ENCODE data around the gene FOXO6.

FOXO6 gene

DNA sequence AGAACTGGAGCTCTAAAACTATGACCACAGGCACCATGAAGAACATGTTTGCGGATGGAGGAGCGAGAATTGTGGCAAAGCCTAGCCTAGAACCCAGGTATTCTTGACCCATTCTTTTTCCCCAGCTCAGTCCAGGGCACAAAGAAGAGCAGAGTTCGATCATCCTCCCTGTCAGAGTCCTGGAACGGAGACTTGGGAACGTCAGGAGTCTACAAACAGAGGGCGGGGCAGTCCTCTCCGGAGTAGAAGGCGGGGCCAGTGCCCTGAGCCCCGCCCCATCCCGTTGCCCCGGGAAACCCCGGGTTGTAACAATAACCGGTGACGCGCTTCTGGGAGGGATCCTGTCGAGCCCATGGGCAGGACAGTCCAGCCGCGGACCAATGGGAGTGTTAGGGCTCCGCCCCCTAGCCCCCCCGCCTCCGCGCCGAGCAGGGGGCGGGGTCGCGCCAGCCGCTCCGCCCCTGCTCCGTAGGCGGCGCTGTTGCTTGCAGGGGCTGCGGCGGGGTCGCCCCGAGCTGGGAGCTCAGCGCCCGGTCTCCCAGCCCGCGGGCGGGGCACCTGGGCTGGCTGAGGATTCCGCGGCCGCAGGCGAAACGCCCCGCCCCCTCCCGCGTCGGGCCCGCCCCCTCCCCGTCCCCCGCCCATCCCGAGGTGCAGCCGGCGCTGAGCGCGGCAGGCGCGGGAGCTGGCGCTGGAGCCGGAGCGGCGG lies at the start of gene FOXO6:
Gene FOXO6, plus strand, starts transcription at position 649 of the 709 bp plus-strand sequence.
- peak; percentile 95 for ATAC-seq
- peak within 1 kb of the TSS; percentile 55 for H3K4me3 Mint-ChIP-seq

DNA sequence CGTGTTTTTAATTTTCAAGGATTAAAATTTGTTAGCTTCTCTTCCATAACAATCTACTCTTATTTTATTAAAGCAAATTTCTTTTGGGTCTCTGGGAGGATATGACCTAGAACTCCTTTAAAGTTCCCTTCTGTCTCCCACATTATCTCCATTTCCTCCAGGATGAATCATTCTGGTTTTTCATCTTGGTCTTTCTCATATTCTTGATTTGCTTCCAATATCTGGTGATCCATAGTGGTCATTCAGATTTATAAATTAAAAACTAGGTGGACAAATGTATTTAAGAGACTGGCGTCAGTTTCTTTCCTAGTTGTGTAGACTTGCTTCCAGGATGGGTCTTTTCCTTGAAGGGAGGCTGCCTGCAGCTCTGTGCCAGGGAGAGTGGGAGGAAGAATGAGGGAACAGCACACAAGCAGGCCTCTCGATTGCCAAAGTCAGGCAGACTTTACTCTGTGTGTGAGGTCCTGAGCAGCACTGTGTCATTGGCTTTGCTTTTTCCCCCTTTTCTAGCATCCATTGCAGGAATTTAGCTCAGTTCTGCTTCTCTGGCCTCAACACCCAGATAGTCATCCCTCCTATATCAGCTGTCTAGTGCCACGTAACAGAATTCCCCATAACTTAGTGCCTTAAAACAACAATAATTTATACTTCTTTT lies 48.1 kb upstream of the FOXO6 start:
- peaks cover 30% of the 10 kb centered on the region for H3K27me3 Mint-ChIP-seq
- no peak for ATAC-seq
- H3K4me1 Mint-ChIP-seq, result no peaks in the 10 kb centered on the region
- peaks cover 3% of the 10 kb centered on the region for H3K9me3 Mint-ChIP-seq
- H3K4me3 Mint-ChIP-seq, result no peak overlapping the region
- H3K36me3 Mint-ChIP-seq, result no peaks in the 10 kb centered on the region
- no peak overlapping the region for H3K27ac Mint-ChIP-seq

More for the DNA sequence above, at the start of gene FOXO6:
- Mint-ChIP-seq H3K36me3 (no peaks in the 10 kb centered on the region), H3K9me3 (no peaks in the 10 kb centered on the region), H3K27ac (no peak within 1 kb of the TSS), H3K4me1 (peaks cover 5% of the 10 kb centered on the region), H3K27me3 (peaks cover 53% of the 10 kb centered on the region)

DNA sequence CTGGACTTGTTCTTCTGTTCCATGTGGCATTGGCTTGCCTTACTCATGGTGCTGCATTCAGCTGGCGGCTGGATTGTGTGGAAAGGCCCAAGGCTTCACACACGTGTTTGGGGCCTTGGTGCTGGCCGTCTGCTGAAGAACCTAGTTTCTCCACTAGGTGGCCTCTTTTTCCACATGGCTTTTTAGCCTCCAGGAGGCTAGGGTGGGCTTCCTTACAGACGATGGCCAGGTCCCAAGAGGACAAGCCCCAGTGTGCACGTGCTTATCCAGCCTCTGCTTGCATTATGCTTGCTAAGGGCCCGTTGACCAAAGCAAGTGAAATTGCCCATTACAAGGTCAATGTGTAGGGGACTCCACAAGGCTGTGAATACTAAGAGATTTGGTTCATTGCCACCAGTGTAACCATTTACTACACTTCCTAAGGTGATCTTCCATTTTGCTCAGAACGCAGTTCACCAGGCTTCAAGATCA lies 47.5 kb upstream of the FOXO6 start:
- no peaks in the 10 kb centered on the region for H3K4me1 Mint-ChIP-seq
- H3K36me3 Mint-ChIP-seq, result no peaks in the 10 kb centered on the region
- no peak for ATAC-seq
- H3K27ac Mint-ChIP-seq, result no peak overlapping the region
- no peak overlapping the region for H3K4me3 Mint-ChIP-seq
- H3K9me3 Mint-ChIP-seq, result peaks cover 3% of the 10 kb centered on the region
- peaks cover 36% of the 10 kb centered on the region for H3K27me3 Mint-ChIP-seq

DNA sequence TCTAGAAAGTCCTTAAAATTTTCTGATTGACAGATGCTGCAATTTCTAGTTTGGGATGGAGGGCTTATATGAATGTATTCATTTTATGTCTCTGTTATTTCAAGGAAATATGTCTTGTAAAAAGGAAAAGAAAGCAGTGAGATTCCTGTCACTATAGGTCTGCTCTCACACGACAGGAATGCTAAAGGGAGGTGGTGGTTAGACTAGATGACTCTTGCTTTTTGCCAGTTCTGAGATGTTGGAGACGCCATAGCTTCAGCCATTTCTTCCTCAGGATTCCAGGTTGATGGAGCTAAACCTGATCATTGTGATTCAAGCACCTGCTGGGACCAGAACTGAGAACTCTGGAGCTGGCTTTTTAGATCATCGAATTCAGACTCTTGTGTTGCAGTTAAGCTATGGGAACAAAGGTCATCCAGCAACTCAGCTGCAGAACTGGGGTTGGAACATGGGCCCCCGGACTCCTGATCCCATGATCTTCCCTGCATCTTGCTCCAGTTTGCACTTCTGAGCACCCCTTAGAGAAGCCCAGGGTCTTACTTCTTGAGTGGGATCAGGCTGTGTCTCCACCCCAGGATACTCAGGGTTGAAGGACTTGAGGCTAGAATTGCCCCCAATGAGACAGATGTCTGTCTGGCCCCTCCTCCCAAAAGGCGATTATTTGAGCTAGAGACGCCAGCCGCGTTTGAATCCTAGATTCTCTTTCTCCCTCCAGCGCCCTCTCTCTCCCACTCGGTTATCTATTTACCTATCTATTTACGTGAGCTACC lies 46.7 kb upstream of the FOXO6 start:
- no peak for ATAC-seq
- H3K4me1 Mint-ChIP-seq, result no peaks in the 10 kb centered on the region
- no peak overlapping the region for H3K27ac Mint-ChIP-seq
- peaks cover 42% of the 10 kb centered on the region for H3K27me3 Mint-ChIP-seq
- no peak overlapping the region for H3K4me3 Mint-ChIP-seq
- H3K36me3 Mint-ChIP-seq, result no peaks in the 10 kb centered on the region
- H3K9me3 Mint-ChIP-seq, result no peaks in the 10 kb centered on the region

DNA sequence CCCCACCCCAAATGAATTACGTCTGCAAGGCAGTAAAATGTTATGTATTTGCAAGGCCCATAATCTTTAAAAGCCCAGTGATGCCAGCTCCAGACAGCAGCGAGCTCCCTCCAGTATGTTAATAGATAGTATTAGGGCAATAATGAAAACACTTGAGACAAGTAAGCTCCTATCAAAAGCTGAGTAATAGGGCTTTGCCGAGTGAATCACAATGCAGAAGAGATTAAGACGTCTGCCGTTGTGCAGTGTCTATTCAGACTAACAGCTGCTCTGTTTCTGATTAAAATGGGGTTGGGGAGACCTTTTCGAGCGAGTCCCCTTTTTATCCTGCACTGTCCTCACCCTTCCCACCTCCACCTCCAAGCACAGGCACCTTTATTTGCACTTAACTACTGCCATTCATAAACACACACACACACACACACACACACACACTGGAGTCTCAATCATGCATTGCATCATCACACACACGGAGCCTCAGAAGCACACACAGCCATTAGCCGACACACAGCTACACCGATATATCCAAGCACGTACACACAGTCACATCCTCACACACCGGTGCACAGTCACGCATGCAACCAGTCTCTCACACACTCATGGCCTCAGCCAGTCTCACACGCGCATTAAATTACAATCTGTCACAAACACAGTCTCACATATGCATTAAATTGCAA lies 46.0 kb upstream of the FOXO6 start:
- H3K4me3 Mint-ChIP-seq, result no peak overlapping the region
- H3K4me1 Mint-ChIP-seq, result no peaks in the 10 kb centered on the region
- no peaks in the 10 kb centered on the region for H3K36me3 Mint-ChIP-seq
- peaks cover 46% of the 10 kb centered on the region for H3K27me3 Mint-ChIP-seq
- H3K27ac Mint-ChIP-seq, result no peak overlapping the region
- no peaks in the 10 kb centered on the region for H3K9me3 Mint-ChIP-seq
- no peak for ATAC-seq

DNA sequence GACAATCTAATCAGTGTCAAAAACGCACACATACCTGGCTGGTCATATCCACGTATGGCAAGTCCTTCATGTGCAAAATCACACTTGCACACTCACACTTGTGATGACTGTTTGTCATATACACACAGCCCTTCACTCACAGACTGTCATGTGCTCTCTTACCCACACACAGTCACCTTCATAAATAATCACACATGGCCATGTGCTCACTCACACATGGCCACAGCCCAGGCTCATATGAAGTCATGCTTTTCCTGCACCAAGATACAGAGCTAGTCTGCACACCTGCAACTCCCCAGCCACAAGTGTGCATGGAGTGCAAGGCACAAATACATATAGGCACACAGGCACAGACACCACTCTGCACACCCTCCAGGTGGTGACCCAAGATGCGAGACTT lies 45.4 kb upstream of the FOXO6 start:
- Mint-ChIP-seq H3K4me1 (no peaks in the 10 kb centered on the region), H3K27me3 (peaks cover 52% of the 10 kb centered on the region), H3K27ac (no peak overlapping the region), H3K36me3 (no peaks in the 10 kb centered on the region), H3K4me3 (no peak overlapping the region), H3K9me3 (no peaks in the 10 kb centered on the region)
- no peak for ATAC-seq

DNA sequence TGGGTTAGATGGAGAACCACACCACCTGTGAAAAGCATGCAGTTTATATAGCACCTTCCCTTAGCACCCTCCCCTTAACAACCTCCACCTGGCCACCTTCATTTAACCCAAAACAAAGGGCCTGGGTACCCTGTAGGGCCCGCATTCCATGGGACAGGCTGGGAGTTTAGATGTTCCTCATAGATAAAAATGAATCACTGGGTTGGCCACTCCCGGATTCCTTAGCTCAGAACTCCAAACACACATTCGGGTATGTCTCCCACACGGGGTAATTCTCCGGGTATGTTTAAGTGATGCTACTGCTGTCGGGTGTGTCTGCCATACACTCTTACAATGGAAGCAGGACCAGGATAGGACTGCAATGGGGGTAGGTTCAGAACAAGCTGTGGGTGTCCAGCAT lies 43.9 kb upstream of the FOXO6 start:
- Mint-ChIP-seq H3K36me3 (no peaks in the 10 kb centered on the region), H3K27me3 (peaks cover 59% of the 10 kb centered on the region), H3K27ac (no peak overlapping the region), H3K9me3 (no peaks in the 10 kb centered on the region), H3K4me1 (no peaks in the 10 kb centered on the region), H3K4me3 (no peak overlapping the region)
- ATAC-seq, result no peak

DNA sequence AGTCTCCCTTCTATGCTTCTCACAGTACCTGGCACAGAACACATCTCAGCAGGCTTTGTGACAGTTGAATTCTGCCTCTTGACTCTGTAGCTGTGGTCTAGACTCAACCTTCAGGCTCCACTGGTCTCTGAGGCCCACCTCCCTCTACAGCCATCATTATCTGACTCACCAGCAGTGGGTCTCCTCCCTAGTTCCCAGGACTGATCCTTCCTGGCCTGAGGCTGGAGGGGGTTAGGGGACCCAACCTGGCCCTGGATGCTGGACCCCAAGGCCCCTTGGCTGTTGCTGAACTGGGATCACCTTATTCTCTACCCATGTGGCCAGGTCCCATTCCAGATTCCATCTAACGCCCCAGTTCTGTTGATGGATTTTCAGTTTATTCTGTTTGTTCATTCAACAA lies 43.1 kb upstream of the FOXO6 start:
- H3K36me3 Mint-ChIP-seq, result no peaks in the 10 kb centered on the region
- no peak overlapping the region for H3K4me3 Mint-ChIP-seq
- ATAC-seq, result no peak
- H3K27me3 Mint-ChIP-seq, result peaks cover 57% of the 10 kb centered on the region
- H3K4me1 Mint-ChIP-seq, result no peaks in the 10 kb centered on the region
- no peaks in the 10 kb centered on the region for H3K9me3 Mint-ChIP-seq
- no peak overlapping the region for H3K27ac Mint-ChIP-seq

DNA sequence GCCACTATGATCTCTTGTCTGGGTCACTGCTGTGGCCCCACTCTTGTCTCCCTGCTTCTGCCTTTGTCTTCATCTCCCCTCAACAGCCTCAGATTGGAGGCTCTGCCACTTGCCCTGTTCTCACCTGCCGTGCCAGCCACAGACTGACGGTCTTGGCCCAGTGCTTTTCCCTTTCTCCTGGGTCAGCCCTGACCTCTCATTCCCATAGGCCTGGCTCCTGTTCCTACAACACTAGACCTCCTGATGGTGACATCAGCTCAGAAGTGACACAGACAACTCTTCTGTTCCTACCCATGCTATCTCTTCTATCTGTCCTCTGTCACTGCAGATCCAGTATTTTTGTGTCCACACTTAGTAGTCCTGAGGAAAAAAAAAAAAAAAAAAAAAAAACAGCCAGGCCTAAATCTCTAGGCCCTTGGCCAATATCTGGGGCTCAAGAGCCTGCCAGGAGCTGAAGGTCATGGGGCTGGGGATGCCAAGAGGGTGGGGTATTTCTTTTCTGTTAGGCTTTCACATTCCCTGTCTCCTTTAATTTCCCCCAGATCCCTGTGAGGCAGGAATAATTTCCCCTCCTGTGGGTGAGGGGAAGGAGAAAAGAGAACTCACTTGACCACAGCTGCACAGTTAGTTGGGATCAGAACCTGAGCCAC lies 42.0 kb upstream of the FOXO6 start:
- H3K4me1 Mint-ChIP-seq, result no peaks in the 10 kb centered on the region
- no peaks in the 10 kb centered on the region for H3K36me3 Mint-ChIP-seq
- no peaks in the 10 kb centered on the region for H3K9me3 Mint-ChIP-seq
- H3K27ac Mint-ChIP-seq, result no peak overlapping the region
- no peak for ATAC-seq
- peaks cover 47% of the 10 kb centered on the region for H3K27me3 Mint-ChIP-seq
- no peak overlapping the region for H3K4me3 Mint-ChIP-seq

DNA sequence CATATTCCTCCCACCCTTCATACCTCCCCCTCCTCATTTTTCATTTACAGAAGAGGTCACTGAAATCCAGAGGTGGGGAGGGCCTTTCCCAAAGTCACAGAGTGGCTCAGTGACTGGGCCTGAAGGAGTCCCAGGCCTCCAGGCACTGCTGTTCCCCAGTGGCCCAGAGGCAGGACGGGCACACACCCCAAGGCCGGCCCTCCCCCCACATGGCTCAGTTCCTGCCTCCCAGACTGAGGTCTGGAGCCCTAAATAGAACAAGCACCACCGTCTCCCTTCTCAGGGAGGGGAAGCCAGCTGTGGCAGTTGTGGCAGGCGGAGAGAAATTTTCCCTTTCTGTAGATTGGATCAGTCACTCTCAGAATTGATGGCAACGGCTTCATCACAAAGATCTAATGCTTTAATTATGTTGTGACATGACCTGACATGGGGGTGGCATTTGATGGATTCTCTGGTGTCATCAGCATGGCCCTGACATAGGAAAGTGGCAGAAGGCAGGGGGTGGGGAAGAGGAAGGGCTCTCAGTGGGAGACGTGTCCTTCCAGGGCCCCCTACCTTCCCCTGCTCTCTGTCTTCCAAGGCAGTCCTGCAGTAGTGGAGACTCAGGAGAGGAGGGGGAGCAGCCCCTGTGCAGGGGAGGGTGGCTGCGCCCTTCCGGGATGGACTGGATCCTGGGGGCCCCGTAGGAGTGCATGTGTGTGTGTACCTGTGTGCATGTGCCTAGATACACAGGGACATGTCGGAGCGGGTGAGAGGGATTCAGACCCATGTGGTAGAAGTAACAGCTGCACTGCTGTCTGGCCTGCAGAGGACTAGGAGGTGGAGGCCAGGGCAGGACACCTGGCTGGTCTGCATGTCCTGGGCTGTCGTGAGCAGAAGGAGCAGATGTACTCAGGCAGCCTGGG lies 41.2 kb upstream of the FOXO6 start:
- H3K36me3 Mint-ChIP-seq, result no peaks in the 10 kb centered on the region
- no peak overlapping the region for H3K27ac Mint-ChIP-seq
- H3K9me3 Mint-ChIP-seq, result no peaks in the 10 kb centered on the region
- ATAC-seq, result no peak
- no peaks in the 10 kb centered on the region for H3K4me1 Mint-ChIP-seq
- no peak overlapping the region for H3K4me3 Mint-ChIP-seq
- peaks cover 43% of the 10 kb centered on the region for H3K27me3 Mint-ChIP-seq

DNA sequence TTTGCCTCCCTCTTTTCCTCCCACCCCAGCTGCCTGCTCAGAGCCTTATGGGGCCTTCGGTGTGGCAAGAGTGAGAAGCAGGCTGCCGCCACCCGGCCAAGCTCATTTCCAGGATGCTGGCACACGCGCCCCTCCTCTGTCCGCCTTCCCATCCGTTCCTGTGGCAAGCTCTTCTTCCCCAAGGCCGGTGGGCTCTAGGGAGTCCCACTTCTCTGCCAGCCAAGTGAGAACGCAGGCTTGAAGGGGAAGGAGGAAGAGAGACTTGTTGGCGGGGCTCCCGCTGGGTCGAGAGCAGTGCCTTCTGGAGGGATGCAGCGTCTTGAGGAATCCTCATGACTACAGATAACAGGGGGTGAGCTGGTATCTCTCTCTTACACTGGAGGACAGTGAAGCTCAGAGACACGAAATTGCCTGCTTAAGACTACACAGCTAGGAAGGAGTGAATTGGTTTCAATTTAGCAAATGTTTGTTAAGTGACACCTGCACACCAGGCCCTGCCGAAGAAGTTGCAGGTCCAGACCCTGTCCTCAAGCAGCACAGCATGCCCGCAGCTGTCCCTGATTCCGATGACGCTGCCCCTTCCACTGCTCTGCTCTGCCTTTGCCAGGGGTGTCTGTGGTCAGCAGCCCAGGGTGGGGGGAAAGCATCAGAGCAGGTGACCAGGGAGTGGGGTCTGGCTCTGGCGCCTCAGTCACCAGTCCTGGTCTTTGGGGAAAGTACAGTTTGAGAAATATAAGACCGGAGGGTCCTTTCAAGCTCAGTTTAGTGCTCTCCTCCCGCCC lies 40.1 kb upstream of the FOXO6 start:
- Mint-ChIP-seq H3K36me3 (no peaks in the 10 kb centered on the region), H3K27ac (no peak overlapping the region), H3K4me1 (no peaks in the 10 kb centered on the region), H3K4me3 (no peak overlapping the region), H3K27me3 (peaks cover 33% of the 10 kb centered on the region), H3K9me3 (no peaks in the 10 kb centered on the region)
- no peak for ATAC-seq

DNA sequence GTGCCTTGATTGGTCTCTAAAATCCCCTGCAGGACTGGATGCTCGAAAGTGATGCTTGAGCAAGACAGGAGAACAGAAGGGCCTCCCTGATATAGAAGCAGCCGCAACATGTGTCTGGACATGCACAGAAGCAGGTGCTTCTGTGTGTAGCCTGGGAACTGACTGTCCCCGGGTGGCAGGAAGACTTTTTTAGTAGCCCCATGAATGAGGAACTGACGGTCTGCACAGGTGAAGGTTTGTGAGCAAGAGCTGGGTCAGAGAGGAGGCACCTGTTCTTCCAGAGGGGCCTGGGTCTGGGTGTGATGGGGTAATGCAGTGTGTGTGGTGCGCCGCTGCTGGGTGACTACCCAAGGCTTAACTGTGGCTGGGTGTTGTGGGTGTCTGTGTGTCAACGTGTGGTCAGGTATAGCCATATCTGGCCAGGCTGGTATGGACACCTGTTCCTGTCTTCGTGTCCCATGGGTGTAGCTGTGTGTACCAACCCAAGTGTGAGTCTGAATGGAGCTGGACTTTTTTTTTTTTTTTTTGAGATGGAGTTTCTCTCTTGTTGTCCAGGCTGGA lies 39.1 kb upstream of the FOXO6 start:
- H3K27ac Mint-ChIP-seq, result no peak overlapping the region
- no peak for ATAC-seq
- H3K9me3 Mint-ChIP-seq, result no peaks in the 10 kb centered on the region
- H3K27me3 Mint-ChIP-seq, result peaks cover 30% of the 10 kb centered on the region
- H3K4me1 Mint-ChIP-seq, result no peaks in the 10 kb centered on the region
- H3K4me3 Mint-ChIP-seq, result no peak overlapping the region
- H3K36me3 Mint-ChIP-seq, result no peaks in the 10 kb centered on the region

DNA sequence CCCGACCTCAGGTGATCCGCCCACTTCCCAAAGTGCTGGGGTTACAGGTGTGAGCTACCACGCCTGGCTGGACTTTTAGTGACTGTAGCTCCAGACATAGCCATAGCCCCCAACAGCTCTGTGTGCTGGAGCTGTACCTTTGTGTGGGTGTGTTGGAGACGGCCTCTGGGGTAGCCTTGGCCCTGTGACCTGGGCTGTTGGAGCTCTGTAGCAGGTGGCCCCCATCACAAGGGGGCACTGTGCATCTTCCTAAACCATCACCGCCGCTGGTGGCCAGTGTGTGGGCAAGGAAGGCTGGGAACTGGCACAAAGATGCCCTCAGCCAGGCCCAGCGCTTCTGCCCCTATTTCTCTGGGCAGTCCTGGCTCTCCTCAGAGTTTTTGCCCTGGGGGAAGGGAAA lies 38.4 kb upstream of the FOXO6 start:
- H3K9me3 Mint-ChIP-seq, result no peaks in the 10 kb centered on the region

More for the DNA sequence above, 38.4 kb upstream of the FOXO6 start:
- Mint-ChIP-seq H3K36me3 (no peaks in the 10 kb centered on the region), H3K4me3 (no peak overlapping the region), H3K27me3 (peaks cover 30% of the 10 kb centered on the region), H3K27ac (no peak overlapping the region), H3K4me1 (no peaks in the 10 kb centered on the region)
- ATAC-seq, result peak; percentile 53
